Dedifferentiated amniotic fluid mesenchymal stem cell (primary cell): Measurements from ENCODE around the gene AEBP1.
A peak's percentile ranks its signal among the peaks of the same experiment; 100 is the strongest.

Experiments used
- DNase-seq: peaks from one replicate; pipeline ENCODE4 v3.0.0-alpha.2; 2016; ENCODE audit errors: extremely low spot score

The AEBP1 gene

DNA sequence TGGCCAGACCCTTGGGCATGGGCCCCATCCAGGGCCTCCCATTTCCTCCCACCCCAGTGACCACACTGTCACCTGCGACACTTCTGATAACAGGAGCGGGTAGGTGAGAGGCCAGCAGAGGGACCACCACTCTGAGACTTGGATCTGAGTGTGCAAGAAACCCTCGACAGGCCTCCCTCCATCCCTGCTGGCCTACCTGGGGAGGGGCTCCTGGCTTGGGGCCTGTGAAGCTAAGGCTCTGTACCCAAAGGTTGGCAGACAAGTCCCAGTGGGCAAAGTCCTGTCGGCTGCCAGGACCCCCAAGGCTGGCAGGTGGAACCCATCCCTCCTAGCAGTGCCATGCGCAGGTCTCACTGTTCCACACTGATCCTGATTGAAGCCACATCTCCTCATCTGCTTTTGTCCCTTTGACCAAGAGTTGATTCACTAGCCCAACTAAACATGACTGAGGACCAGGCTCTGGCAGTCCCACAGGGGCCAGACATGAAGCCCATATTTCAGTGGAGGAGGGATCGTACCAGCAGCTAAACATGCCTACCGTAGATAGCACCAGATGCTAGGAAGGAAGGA lies 37.6 kb upstream of the AEBP1 start:
- DNase-seq: no peak

DNA sequence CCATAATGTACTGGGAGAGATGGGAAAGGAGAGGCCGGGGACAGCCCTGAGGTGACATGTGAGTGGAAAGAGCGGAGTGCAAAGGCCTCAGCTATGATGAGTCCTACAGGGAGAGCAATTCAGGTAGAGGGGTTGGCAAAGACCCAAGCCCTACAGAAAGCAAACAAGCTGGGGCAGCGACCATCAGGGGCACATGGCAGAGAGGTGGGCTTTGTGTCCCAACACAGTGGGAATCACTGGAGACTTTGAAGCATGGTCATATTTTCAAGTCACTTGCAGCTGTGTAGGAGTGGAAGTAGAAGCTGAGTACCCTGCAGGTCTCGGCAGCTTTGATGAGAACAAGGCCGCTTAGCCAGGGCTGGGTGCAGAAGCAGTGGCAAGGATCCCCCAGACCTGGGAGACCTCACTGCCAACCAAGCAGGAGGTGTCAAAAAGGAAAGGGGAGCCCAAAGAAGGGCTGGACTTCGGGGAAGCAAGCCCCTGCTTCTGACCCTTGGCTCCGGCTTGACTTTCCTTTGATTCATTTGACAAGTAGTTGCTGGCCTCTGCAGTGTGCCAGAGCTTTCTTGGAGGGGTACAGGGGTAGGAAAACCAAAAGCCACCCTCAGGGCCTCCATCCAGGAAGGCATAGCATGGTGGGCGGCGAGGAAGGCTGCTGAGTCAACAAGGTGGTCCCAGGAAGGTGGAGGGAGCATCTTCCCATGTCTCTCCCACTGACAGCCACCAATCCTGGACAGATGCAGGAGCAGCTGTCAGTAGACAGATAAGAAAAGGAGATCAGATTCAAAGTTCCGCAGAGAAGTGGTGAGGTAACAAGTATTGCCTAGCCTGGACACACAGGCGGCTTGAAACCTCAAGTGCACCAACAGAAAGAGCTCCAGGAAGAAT lies 36.8 kb upstream of the AEBP1 start:
- DNase-seq: no peak

DNA sequence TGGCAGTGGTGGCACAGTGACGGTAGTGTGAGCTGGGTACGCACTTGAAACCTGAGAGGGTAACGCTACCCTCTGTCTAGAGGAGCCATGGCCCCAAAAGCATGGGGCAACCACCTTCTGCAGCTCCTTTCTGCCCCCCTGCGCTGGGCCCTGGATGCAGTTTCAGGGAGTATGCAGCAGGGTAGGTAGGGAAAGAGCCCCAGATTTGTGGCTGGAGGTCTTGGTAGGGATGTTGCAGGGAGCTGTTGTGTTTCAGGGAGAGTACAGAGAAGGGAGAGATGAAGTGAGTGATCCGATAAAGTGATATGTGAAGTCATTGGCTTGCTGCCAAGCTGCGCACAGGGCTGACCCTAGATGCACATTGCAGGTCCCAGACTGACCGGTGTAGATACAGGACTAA lies 36.1 kb upstream of the AEBP1 start:
- no peak for DNase-seq

DNA sequence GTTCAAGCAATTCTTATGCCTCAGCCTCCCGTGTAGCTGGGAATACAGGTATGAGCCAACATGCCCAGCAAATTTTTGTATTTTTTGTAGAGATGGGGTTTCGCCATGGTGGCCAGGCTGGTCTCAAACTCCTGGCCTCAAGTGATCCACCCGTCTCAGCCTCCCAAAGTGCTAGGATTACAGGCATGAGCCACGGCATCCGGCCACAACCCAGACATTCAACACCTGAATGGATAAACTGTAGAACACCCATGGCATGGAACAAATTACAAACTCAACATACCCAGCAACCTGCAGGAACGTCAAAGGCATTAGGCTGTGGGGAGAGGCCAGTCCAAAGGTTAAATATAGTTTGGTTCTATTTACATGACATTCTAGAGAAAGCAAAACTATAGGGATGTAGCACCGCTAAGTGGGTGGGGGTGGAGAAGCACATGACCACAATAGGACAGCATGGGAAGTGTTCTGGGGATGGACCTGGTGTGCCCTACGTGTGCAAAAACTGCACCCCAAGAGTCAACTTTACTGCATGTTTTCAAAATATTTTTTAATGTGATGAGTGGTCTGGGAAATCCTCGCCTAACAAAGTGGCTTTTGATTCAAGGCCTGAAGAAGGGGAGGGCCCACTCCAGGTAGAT lies 32.3 kb upstream of the AEBP1 start:
- DNase-seq: no peak

DNA sequence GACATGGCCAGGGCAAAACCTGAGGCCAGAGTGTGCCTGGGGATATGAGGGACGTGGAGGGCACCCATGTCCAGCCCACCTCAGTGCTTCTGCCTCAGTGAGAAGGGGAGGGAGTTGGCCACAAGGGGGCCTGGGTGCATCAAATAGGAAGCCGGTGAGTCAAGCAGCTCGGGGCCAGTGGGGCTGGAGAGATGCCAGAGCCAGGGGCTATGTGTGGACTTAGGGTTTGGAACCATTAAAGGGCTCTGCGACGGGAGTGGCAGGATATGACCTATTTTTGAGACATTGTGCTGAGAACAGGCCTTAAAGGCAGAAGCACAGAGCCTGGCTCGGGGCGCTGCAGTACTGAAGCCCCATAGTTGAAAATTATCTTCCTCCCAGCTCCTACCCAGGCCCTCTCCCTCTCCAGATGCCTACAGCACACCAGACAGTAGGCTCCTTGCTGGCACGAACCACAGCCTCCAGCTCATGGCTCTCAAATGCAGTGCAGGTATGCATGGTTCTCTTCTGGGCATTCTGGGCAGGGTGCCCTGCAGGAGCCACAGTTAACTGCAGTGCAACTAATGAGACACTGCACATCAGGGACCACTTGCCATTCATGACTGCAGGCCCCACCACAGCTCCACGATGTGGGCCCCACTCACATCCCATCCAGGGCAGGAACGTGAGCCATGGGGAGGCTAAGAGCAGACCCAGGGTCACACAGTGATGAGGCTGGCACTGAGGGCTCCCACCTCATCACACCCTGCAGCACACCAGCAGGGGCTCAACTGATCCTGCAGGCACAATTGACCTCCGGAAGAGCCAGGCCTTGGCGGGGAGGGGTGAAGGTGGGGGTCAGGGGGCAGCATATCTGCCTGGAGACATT lies 31.5 kb upstream of the AEBP1 start:
- peak; percentile 76 for DNase-seq

DNA sequence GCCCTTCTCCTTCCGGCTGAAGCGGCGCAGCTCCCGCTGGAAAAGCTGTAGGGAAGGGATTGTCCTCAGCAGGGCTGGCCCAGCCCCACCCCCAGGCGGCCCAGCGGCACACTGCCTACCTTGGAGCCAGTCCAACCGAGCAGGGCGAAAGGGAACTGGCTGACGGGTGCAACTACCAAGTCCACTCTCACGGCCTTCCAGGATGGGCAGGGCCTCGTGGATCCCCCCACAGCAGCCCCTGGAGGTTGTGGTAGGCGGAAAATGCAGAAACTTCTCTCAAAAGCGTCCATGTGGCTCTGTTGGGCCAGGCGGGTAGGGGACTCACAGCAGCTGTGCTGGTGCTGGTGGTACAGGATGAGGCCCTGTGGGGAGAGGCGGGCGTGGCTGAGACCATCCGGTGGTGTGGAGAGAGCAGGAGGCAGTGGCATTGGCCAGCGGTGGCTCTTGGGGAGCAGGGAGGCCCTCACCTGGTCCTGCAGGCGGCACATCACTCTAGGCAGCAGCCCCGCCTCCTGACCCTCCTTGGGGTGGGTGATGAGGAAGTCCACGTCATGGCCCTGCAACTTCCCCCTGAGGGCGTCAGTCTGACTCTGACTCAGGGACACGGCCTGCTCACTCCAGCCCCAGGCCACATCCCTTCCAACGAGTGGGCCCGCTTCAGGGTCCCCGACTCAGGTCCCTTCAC lies 30.3 kb upstream of the AEBP1 start:
- DNase-seq: no peak

DNA sequence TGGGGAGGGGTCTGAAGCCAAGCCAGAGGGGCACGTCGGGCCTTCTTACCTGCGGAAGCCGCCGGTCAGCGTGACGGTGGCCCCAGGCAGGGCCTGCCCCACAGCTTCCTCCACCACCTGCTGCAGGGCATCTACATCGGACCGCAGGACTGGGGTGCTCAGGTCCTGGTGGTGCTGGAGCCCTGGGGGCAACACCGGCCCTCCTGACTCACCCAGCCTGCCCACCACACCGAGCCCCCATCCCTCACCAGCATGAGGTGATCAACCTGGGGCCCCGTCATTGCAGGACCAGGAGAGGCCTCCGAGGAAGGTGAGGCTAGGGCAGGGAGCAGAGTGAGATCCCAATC lies 29.8 kb upstream of the AEBP1 start:
- DNase-seq: no peak

DNA sequence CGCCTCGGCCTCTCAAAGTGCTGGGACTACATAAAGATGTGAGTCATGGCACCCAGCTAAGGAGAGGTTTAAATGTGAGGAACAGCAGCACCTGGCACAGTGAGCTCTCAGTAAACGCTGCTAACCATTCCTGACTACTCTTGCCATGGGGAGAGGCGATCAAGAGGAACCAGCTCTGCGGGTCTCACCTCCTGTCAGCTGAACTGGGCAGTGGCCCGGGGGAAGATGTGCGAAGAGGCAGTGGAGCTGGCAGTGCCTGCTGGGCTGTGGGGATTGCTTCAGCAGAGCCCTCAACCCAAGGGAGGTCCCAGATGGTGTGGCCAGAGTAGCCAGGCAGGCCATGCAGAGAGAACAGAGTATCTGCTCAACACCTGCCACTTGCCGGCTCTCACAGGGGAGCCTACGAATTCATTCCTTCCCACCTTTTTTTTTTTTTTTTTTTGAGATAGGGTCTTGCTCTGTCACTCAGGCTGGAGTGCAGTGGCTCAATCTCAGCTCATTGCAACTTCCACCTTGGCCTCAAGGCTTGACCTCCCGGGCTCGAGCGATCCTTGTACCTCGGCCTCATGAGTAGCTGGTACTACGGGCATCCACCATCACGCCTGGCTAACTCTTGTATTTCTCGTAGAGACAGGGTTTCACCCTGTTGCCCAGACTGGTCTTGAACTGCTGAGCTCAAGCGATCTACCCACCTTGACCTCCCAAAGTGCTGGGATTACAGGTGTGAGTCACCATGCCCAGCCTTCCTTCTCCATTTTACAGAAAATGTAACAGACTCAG lies 28.7 kb upstream of the AEBP1 start:
- no peak for DNase-seq

DNA sequence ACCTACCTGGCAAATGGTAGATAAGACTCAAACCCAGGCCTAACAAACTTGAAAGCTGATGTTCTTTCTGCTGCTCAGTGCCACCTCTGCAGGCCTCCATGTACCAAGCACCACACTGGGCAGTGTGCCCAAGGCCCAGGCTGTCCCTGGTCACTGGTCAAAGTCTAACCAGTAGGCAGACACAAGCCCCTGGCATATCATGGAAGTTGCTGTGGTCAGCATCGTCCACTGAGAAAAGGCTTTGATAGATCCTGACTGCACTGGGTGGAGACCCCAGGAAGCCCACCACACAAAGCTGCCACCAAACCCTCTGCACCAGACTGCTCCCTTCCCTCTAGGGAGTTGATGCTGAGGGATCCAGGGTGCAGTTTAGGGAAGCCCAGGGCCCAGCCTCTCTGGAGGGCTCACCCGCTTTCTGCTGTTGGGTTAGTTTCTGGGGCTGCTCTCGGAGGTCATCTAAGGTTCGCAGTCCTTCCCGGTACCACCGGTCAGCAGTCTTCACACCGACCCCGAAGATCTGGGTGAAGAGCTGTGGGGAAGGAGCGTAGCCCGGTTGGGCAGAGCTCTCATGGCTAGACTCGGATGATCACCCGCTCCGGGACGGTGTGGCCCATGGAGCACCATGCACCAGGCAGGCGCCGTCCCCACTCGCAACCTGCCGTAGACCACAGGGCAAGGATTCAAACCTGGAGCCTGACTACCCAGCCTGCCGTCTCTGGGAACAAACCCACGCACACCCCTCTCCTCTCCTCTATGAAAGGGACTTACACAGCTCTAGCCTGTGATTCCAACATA lies 27.8 kb upstream of the AEBP1 start:
- DNase-seq: no peak

DNA sequence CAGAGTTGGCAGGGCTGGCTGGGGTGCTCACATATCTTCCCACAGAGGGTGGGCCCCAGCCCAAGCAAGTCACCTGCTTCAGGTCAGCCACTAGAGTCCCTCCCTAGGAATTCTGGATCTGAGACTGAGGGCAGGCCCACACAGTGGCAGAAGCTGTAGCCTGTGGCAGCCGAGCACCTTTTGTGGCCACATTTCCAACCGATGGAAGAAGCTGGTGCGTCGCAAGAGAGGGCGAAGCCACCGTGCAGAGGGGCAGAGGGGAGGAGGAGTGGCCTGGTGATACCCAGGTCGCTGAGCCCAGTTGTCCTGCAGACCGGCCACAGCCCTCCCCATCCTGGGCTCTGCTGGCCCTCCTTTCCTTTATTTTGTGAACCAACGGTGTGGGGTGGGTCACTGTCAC lies 27.1 kb upstream of the AEBP1 start:
- DNase-seq: no peak

DNA sequence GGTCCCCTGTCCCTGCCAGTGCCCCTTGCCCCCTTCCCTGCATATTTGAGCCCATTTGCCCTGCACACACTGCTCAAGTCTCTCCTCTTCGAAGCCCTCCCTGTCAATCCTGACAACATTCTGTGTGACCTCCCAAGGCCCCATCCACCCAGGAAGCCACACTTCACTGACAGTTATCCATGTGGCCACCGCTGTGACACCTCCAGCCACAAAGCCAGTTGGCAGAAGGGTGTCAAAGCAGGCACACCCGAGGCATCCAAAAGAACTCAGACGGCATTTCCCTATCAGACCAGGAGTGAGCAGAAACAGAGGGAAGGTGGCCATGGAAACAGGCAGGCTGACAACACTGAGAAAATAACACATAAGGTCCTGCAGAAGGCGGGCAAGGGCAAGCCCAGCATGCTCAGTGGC lies 26.5 kb upstream of the AEBP1 start:
- DNase-seq: no peak

DNA sequence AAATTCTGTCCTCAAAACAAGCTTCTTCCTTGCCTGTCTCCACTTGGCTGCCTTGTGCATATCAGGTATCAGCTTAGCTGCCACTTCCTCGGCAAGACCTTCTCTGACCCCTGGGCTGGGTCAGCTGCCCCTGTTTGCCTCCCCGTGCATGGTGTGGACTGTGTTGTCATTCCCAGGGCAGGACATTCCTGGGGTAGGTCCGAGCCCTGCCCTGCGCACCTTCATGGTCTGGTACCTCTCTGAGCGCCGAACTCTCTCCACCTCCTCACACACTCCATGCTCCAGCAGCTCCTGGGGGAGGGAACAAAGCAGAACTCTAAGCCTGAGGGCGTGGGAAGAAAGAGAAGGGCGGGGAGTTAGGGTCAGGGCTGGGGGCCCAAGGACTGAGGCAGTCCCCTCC lies 25.6 kb upstream of the AEBP1 start:
- DNase-seq: no peak

DNA sequence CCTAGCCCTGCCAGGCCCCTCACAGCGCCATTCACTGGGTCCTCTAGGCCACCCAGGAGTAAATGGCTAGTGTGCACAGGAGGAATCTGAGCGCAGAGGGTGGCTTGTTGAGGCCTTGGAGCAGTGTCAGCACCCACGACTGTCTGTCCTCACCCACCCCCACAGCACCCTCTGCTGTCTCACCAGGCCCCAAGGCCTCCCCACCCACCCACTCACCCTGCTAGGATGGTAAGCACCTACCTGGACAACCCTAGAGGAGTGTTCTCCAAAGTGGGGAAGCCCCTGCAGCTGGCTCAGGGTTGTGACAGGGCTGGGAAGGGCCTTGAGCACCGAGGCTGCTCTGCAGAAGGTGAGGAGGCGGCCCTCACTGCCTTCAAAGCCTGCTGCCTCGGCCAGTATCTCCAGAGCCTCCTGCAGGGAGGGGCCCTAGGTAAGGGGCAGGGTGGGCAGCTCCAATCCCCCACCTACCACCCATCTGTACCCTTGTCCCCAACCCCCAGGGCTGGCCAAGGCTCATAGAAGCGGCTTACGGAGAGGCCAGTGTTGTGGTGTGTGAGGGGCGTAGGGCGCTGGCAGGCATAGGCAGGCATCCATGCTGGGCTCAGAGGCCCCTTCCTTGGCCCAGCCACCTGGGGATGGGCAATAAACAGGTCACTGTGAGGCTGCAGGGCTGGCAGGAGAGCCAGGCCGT lies 24.7 kb upstream of the AEBP1 start:
- DNase-seq: no peak

DNA sequence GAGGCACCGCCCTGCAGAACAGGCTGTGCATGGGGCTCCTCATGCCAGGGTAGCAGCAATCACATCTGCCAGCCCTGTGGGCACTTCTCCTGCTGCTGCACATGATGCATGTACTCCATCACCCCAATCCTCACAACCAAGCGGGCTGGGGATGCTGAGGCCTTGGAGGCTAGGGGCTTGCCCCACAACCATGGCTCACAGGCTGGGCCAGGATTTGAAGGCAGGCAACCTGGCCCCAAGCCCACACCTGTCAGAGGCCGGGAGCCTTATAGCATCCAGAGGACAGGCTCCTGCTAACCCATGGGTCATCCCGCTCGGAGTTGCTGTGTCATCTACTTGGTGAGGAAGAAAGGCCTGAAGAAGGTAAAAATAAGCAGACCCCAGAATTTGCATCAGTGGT lies 24.0 kb upstream of the AEBP1 start:
- DNase-seq: no peak

DNA sequence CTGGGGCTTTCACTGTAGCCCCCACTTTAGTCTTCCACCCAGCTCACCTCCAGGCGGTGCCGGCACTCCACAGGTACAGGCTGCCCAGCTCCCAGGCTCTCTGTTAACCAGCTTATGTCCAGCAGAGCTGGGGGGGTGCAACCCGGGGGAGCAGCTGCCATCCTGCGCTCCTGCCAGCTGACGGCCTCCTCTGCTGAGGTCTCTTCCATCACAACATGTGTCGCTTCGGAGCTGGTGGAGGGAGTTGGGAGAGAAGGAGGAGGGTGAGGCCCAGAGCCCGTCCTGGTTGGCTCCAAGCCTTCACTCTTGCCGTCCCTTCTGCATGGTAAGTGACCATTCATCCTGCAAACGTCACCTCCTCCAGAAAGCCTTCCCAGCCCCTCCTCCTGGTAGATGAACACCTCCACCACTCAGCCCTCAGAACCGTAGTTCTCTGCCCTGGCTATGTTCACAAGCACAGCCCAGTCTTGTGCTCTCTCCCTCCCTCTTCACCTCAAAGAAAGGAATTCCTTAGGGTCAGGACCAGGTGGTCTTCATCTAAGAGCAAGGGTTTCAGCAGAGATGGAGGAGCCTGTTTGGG lies 23.4 kb upstream of the AEBP1 start:
- DNase-seq: no peak

DNA sequence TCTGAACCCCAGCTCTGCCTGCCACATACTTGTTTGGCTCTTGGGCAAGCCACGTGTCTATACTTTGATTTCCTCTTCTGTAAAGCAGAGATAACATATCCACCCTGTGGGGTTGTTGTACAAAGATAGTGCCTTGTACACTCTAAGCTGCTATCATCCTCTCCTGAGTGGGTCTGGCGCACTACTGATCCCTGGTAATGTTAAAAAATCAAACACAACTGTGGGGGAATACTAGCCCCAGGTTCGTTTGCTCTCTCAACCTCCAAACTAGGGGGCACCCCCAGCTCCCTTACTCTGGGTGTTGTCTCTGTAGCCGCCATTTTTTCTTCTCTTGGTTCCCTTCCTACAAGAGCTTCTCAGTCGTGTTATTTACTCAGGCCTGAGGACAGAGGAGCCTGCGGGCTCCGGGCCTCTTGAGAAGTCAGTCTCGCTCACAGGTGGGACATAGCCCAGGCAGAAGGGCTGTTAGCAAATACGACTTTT lies 22.8 kb upstream of the AEBP1 start:
- DNase-seq: no peak

DNA sequence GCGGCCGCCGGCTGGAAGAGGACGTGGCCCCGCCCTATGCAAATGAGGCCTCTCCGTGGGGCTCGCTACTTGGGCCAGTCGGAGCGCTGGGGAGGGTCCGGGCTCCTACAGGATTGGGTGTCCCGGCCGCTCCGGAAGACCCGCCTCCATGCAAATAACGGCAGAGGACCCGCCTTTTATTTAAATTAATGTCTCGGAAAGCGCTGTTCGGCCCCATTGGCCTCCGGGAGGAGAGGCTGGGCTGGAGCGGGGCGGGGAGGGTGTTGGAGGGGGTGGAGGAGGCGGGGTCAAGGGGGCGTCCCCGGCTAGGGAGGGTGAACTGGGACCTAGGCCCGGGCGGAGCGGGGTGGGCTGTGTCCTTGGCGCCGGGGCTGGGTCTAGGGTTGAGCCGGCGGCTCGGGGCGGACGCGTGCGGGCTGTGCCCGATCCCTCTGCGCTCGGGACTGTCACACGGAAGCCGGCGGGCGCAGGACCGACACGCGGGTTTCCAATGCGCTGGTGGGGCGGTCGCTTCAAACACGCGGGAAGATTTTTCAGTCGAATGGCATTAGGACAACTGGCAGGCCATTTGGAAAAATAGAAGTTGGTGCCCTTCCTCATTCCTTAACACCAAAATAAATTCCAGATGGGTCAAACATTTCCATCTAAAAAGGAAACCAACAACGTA lies 21.5 kb upstream of the AEBP1 start:
- DNase-seq: peak; percentile 99

DNA sequence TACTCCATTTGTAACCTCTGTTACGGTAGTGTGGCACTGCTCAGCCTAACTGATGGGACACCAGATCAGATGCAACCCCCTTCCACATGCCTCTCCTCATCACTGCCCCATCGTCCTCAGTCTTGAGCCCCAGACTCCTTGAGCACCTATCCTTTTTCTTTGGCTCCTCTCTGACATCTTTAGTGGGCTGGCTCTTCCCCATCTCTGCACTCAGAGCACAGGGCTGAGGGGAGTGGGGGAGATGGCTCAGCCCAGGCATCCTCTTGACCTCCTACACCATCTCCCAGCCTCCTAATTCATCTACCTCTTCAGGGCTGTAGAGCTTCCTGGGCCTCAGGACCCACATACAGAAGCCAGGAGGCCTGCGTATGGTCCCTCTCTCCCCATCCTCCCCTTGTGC lies 20.3 kb upstream of the AEBP1 start:
- no peak for DNase-seq
